Thyroid gland (tissue), 4 donors: ENCODE measurements around the gene SFXN5.

Source experiments
- POLR2A ChIP-seq, 2 donors: fragments of 450-650 bp; IDR thresholded peaks; one replicate each; pipeline ENCODE4 v1.6.1; 2017; ENCODE audit warnings: antibody characterized with exemption in 2 of 2, mild to moderate bottlenecking in 2 of 2, moderate library complexity in 1 of 2
- TF ChIP-seq, protein P1 (sequence below), 6 experiments: fragments of 200-600 bp in 3 of 6; fragments of 450-650 bp in 3 of 6; sonication (generic) in 3 of 6; IDR thresholded peaks; one replicate each; pipeline ENCODE4 v1.5.1; 2016 to 2019; ENCODE audit warnings: antibody characterized with exemption in 6 of 6, mild to moderate bottlenecking in 2 of 6, inconsistent platforms in 1 of 6, moderate library complexity in 1 of 6

DNA sequence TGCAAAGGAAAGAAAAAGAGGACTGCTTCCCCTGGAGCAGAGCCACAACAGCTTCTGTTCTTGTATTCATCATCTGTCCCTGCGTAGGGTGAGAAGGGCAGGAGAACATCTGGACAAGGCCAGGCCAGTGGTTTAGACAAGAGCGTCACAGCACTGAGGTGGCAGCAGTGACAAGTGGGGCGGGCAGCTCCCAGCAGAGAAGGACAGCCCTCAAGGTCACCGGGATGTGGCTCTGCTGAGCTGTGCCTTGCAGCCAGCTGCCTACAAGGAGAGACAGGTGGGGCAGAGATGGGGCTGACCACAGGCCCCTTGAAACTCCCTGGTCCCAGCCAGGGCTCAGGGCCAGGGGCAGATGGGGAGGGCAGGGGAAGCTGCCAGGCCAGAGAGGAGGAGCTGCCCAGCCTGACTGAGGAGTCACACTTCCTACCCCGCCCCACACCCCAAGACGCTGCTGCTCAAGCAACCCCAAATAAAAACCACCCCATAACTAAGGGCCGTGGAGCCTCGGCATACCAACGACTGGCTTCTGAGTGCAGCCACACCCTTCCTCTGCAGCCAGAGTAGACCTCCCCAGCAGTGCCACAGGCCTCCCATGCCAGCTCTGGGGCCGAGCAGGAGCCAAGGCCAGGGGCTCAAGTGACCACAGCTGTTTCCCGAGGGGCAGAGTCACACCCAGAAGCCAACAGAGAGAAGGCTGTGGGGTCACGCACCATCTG, 35.9 kb upstream of the SFXN5 start:
- TF ChIP-seq, protein P1, sequence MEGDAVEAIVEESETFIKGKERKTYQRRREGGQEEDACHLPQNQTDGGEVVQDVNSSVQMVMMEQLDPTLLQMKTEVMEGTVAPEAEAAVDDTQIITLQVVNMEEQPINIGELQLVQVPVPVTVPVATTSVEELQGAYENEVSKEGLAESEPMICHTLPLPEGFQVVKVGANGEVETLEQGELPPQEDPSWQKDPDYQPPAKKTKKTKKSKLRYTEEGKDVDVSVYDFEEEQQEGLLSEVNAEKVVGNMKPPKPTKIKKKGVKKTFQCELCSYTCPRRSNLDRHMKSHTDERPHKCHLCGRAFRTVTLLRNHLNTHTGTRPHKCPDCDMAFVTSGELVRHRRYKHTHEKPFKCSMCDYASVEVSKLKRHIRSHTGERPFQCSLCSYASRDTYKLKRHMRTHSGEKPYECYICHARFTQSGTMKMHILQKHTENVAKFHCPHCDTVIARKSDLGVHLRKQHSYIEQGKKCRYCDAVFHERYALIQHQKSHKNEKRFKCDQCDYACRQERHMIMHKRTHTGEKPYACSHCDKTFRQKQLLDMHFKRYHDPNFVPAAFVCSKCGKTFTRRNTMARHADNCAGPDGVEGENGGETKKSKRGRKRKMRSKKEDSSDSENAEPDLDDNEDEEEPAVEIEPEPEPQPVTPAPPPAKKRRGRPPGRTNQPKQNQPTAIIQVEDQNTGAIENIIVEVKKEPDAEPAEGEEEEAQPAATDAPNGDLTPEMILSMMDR (IDR thresholded peaks at IDR 0.05) = no peak
- no peak for TF ChIP-seq POLR2A (IDR thresholded peaks at IDR 0.05)
